GM19455 (cell line): ENCODE data around the gene SLC38A6.

Experiments used
- ATAC-seq: cut with Tn5 transposase; IDR thresholded peaks from one replicate; pipeline ENCODE4 v1.9.1; 2021; ENCODE audit not compliant: unreplicated experiment

SLC38A6 gene

DNA sequence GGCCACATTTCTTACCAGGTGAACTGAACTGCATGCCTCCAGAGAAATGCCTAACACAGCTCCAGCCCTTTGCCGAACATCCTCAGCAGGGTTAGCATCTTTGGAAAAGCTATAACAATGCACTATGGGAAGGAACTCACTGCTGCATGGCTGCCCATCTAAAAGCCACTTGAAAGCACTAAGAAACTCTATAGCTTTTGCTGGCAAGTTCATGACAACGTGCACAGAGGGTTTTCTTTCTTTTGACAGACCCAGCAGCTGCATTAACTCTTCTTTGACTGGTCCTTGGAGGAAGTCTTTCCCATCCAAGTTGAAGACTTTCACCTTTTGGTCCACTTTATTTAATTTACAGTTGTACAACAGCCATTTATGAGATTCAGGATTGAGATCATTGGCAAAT is 5.5 kb upstream of the SLC38A6 start:
- no peak for ATAC-seq

DNA sequence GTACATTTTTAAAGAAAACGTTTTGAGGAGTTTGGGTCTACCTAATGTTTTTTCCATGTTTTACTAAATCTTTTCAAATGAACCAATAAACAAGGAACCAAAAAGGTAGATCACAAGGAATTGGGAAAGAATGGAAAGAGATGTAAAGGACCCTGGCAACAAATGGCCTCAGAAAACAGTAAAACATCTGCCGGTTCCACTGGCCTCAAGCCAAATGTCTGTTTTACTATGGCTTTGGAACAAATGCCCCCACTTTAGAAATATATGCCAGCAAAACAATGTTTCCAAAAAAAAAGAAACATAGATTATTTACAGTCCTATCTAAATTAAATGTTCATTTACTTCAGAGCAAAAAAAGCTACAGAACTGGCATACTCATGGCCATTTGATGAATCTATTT is 3.2 kb upstream of the SLC38A6 start:
- ATAC-seq: no peak

DNA sequence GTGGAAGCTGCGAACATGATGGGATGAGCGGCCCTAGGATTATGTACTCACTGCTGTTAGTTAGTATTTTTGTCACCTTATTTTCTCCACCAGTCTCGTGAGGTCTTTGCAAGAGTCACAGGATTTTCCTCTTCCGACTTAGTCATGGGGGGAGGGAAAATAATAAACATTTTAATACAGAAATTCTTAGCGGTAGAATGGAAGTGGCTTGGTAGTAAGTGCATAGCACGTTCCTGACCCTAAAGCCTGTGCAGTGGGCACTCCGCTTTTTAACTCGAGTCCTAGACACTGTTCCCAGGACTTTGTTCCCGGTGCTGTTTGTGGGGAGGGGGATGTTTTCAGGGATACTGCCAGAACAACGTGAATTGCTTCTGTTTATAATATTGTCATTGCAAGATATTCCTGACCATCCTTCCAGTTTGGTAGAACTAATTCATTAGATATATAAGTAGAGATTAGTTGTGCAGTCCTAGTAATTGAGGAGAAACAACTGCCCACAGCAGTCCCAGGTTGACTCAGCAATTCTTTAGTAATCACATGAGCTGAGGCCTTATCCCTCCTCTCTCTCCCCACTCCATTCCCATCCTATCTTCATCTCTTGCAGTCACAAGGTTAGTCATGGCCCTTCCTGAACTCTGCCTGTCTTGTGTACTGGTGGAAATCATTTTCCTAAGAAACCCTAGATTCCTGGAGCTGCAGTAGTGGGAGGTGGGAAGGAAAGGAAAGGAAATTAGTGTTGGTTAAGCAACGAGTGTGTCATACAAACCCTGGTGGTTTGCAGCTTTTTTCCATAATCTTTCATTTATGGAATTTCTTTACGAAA is 799 bp downstream of the SLC38A6 start:
- peak; percentile 4 for ATAC-seq

- ATAC-seq: no peak
Measured at GRCh38 chr14:60984196-60984595, 3.2 kb downstream of the SLC38A6 start.

- no peak for ATAC-seq
Measured at GRCh38 chr14:60986500-60986899, 5.5 kb downstream of the SLC38A6 start.

DNA sequence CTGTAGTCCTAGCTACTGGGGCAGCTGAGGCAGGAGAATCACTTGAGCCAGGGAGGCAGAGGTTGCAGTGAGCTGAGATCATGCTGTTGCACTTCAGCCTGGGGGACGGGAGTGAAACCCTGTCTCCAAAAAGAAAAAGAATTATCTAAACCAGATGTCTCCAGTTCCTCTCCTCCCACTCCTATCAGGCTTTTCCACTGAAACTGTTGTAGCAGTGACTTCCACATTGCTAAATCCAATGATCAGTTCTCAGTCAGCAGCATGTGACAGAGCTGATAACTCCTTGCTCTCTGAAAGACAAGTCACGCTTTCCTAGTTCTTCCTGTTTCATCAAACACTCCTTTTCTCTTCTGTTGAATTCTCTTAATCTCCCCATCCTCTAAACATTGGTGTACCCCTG is 8.6 kb downstream of the SLC38A6 start:
- no peak for ATAC-seq

GRCh38 chr14:60998617-60999016 is 17.6 kb downstream of the SLC38A6 start:
- ATAC-seq: no peak

GRCh38 chr14:60999536-60999935 is 18.5 kb downstream of the SLC38A6 start:
- no peak for ATAC-seq

- no peak for ATAC-seq
Measured at GRCh38 chr14:61003571-61003970, 22.5 kb downstream of the SLC38A6 start.

DNA sequence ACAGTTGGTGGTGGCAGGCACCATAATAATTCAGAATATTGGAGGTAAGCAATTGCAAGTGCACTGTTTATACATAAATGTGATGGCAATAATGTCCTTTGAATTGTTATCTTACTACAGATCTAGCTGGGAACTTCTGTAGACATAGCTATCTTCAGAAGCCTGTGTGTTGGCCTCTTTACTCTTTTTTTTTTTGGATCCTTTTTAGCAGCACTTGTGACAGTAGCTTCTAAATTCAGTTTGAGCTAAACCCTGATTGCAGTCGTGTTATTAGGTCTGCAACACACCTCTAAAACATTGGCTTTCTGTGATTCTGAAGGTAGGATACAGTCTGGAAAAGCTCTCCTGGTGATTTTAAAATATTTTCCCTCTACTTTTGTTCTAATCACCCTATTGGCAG is 38.5 kb downstream of the SLC38A6 start:
- no peak for ATAC-seq

- peak; percentile 59 for ATAC-seq
Measured at GRCh38 chr14:61025251-61026223, 44.5 kb downstream of the SLC38A6 start.

GRCh38 chr14:61026526-61026925 is 45.5 kb downstream of the SLC38A6 start:
- no peak for ATAC-seq

DNA sequence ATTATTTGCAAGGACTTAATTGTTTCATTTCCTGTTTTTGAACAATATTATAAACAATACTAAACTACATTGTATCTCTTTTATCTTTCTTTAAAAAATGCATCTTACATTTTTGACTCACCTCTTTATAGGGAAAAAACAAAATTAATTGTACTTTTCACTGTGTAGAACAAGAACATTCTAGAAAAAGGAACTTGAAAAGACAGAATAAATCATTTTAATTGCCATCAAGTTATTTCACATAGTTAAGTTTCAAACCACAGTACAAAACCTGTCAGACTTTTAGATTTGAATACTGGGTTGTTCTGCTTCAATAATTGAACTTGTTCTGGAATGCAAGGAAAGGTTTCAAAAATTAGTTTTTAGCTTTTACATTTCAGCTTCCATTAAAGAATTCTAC is 50.0 kb downstream of the SLC38A6 start:
- no peak for ATAC-seq

DNA sequence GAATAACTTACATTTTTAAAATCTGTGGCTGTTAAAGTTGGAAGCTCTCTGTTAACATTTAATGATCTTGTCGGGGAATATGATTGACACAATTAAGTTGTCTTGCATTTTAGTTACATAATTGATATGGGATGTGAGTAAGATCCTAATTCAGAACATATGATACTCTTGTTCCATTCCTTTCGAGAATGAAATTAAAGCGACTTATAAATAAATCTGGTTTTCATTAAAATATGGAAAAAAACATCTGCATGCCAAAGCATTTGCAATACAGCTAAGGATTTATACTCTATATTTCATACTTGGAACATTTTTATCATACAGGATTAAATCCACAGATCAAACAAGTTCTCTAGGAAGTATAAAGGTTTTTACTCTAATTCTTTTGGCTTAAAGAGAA is 52.0 kb downstream of the SLC38A6 start:
- no peak for ATAC-seq

- no peak for ATAC-seq
Measured at GRCh38 chr14:61033855-61034254, 52.8 kb downstream of the SLC38A6 start.

- peak; percentile 75 for ATAC-seq
Measured at GRCh38 chr14:61034416-61035120, 53.5 kb downstream of the SLC38A6 start.

GRCh38 chr14:61037215-61037614 is 56.2 kb downstream of the SLC38A6 start:
- ATAC-seq: no peak

DNA sequence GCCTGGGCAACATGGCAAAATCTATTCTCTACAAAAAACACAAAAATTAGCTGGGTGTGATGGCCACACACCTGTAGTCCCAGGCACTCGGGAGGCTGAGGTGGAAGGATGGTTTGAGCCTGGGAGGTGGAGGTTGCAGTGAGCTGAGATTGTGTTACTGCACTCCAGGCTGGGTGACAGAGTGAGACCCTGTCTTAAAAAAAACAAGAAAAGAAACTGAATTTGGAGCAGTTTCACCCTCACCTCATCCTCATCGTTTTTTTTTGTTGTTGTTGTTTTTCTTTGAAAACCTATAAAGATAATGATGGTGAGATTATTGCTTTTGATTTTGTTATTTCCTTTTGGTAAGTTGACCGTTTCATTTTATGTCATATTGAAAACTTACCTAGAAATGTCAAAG is 60.7 kb downstream of the SLC38A6 start:
- ATAC-seq: no peak

- no peak for ATAC-seq
Measured at GRCh38 chr14:61042220-61042619, 61.2 kb downstream of the SLC38A6 start.

GRCh38 chr14:61043506-61043905 is 62.5 kb downstream of the SLC38A6 start:
- no peak for ATAC-seq

GRCh38 chr14:61047021-61047420 is 66.0 kb downstream of the SLC38A6 start:
- no peak for ATAC-seq
